Kidney epithelial cell (primary cell): ENCODE results near the gene EPB41. TPM values are rescaled to one million over a fixed set of nuclear protein-coding genes. Genes with fewer than 3 reads are reported as not detected.

Experiments used
- DNase-seq: peaks from one replicate; pipeline ENCODE4 v3.0.0-alpha.2; 2010; ENCODE audit warnings: low read depth
- H3K27me3 ChIP-seq: 2 replicates; pipeline ENCODE4 v1.6.0; 2011; ENCODE audit warnings: low read length; ENCODE audit not compliant: control insufficient read depth, insufficient read depth
- H3K36me3 ChIP-seq: 2 replicates; pipeline ENCODE4 v1.5.1; 2011; ENCODE audit warnings: low read length; ENCODE audit not compliant: control insufficient read depth, insufficient read depth
- H3K4me3 ChIP-seq: 2 replicates; pipeline ENCODE4 v1.5.1; 2011; ENCODE audit warnings: low read depth, mild to moderate bottlenecking, control low read depth, low read length
- CTCF ChIP-seq: IDR thresholded peaks from 2 replicates; pipeline ENCODE4 v1.5.1; 2011; ENCODE audit warnings: mild to moderate bottlenecking, moderate library complexity, low read length, control low read depth, inconsistent platforms; ENCODE audit not compliant: insufficient read depth, poor library complexity, severe bottlenecking
- total RNA-seq: library from RNA; depleted of rRNA; stranded (reverse); fragments of >200 nt; gene quantifications from 2 replicates; pipeline ENCODE4 v1.2.3, GENCODE V29; 2015

The EPB41 gene
- total RNA-seq, 1 donor from 2014 or later, result 40.7 TPM

- Histone ChIP-seq H3K27me3 (no peaks in the 10 kb centered on the region), H3K36me3 (no peaks in the 10 kb centered on the region), H3K4me3 (no peak overlapping the region)
- DNase-seq, result no peak
- TF ChIP-seq CTCF, result no peak
Measured at GRCh38 chr1:29022620-29023019, 108.3 kb downstream of the EPB41 start.

- no peak for TF ChIP-seq CTCF
- Histone ChIP-seq H3K4me3 (no peak overlapping the region), H3K36me3 (no peaks in the 10 kb centered on the region), H3K27me3 (no peaks in the 10 kb centered on the region)
- DNase-seq, result no peak
Measured at GRCh38 chr1:29029667-29030066, 115.3 kb downstream of the EPB41 start.

GRCh38 chr1:29032841-29033240 lies 118.5 kb downstream of the EPB41 start:
- Histone ChIP-seq H3K36me3 (no peaks in the 10 kb centered on the region), H3K27me3 (no peaks in the 10 kb centered on the region), H3K4me3 (no peak overlapping the region)
- no peak for TF ChIP-seq CTCF
- no peak for DNase-seq

- TF ChIP-seq CTCF, result peak; percentile 46
- Histone ChIP-seq H3K27me3 (no peaks in the 10 kb centered on the region), H3K4me3 (no peak overlapping the region), H3K36me3 (no peaks in the 10 kb centered on the region)
- no peak for DNase-seq
Measured at GRCh38 chr1:29033829-29034466, 119.6 kb downstream of the EPB41 start.

GRCh38 chr1:29043274-29043965 lies 129.1 kb downstream of the EPB41 start:
- H3K36me3 ChIP-seq, result no peaks in the 10 kb centered on the region
- TF ChIP-seq CTCF, result no peak
- no peak overlapping the region for H3K4me3 ChIP-seq
- no peaks in the 10 kb centered on the region for H3K27me3 ChIP-seq
- no peak for DNase-seq
